HepG2 (cell line): ENCODE results near the gene LSS. TPM values are rescaled to one million over a fixed set of nuclear protein-coding genes. Genes with fewer than 3 reads are reported as not detected.

Experiments used
- ATAC-seq: fragments of 200-7000 bp; cut with Tn5 transposase; 3 replicates; pipeline ENCODE4 v1.9.1; 2020; ENCODE audit warnings: mild to moderate bottlenecking, moderate library complexity
- BruUV-seq: library from RNA; stranded (reverse); fragments of 400-500 nt; replicated peaks from 2 replicates; lab custom pipeline; 2021; lab: Mats Ljungman, UMichigan
- CTCF ChIA-PET: fragments of 300-600 bp; formaldehyde crosslinking; extraction: SDS; loops from one replicate; lab custom pipeline; 2021; ENCODE audit warnings: low total read pairs, inconsistent platforms, low intra/inter-chr PET ratio; lab: Yijun Ruan, JAX
- POLR2A ChIA-PET: fragments of 350-600 bp; sonication (Branson Sonifier 250); formaldehyde crosslinking; loops from one replicate; lab custom pipeline; 2020; ENCODE audit warnings: antibody characterized with exemption, inconsistent platforms; lab: Yijun Ruan, JAX
- DNase-seq: peaks from one replicate; pipeline ENCODE4 v3.0.0-alpha.2; 2015; ENCODE audit warnings: low spot score
- FAIRE-seq: peaks from 3 replicates; lab custom pipeline; 2011; peaks lifted over from hg19 to GRCh38; lab: Jason Lieb, UNC
- H2AFZ ChIP-seq: one replicate; pipeline ENCODE4 v1.6.1; 2011; ENCODE audit warnings: low read length, inconsistent platforms
- H3K27ac ChIP-seq: fragments of 300-600 bp; 3 replicates; pipeline ENCODE4 v1.8.0; 2011; ENCODE audit warnings: mixed run types, mild to moderate bottlenecking, mixed read lengths, low read length, inconsistent platforms; ENCODE audit not compliant: insufficient read depth; ENCODE audit errors: extremely low read length
- H3K27me3 ChIP-seq, 2 experiments: fragments of 200-600 bp in 1 of 2; 2 replicates in 1 of 2; 3 replicates in 1 of 2; pipeline versions ENCODE4 v1.6.0 to v1.8.0; 2011; ENCODE audit warnings: low read length in 2 of 2, mild to moderate bottlenecking in 2 of 2, moderate library complexity in 2 of 2, inconsistent platforms in 1 of 2; ENCODE audit not compliant: insufficient read depth in 2 of 2, control insufficient read depth in 1 of 2
- H3K36me3 ChIP-seq, 2 experiments: fragments of 200-600 bp in 1 of 2; replicated peaks in 1 of 2; 2 replicates in 1 of 2; 3 replicates in 1 of 2; pipeline versions ENCODE4 v1.5.1 to v1.8.0; 2011; ENCODE audit warnings: low read length in 2 of 2, inconsistent platforms in 1 of 2; ENCODE audit not compliant: insufficient read depth in 2 of 2, control insufficient read depth in 1 of 2
- H3K4me1 ChIP-seq: 2 replicates; pipeline ENCODE4 v1.5.1; 2012; ENCODE audit warnings: low read length, inconsistent platforms; ENCODE audit not compliant: insufficient read depth
- H3K4me2 ChIP-seq: 2 replicates; pipeline ENCODE4 v1.6.0; 2011; ENCODE audit warnings: low read depth, low read length, inconsistent platforms
- H3K4me3 ChIP-seq, 3 experiments: fragments of 200-600 bp in 1 of 3; sonication (generic), shearing (Covaris generic) in 1 of 3; replicated peaks in 1 of 3; 2 replicates each; pipeline ENCODE4 v1.5.1; 2011 to 2016; ENCODE audit warnings: low read length in 3 of 3, inconsistent platforms in 2 of 3, low read depth in 2 of 3, mild to moderate bottlenecking in 2 of 3, control low read depth in 1 of 3, mixed read lengths in 1 of 3; ENCODE audit not compliant: insufficient read depth in 1 of 3
- H3K79me2 ChIP-seq: one replicate; pipeline ENCODE4 v1.6.1; 2011; ENCODE audit warnings: low read length, inconsistent platforms; ENCODE audit not compliant: insufficient read depth
- H3K9ac ChIP-seq: 2 replicates; pipeline ENCODE4 v1.6.0; 2011; ENCODE audit warnings: mild to moderate bottlenecking, low read depth, low read length, inconsistent platforms; ENCODE audit not compliant: insufficient read depth
- H3K9me3 ChIP-seq: 2 replicates; pipeline ENCODE4 v1.5.1; 2012; ENCODE audit warnings: mild to moderate bottlenecking, low read length
- H4K20me1 ChIP-seq: 2 replicates; pipeline ENCODE4 v1.6.0; 2011; ENCODE audit warnings: inconsistent platforms, mild to moderate bottlenecking, low read length, moderate library complexity; ENCODE audit not compliant: insufficient read depth
- ATF7-NPFF ChIP-seq: sonication (generic); formaldehyde crosslinking; IDR thresholded peaks from 2 replicates; pipeline ENCODE4 v1.8.1; 2023; ENCODE audit warnings: mild to moderate bottlenecking, low read depth, missing genetic modification reagents, moderate library complexity
- HNRNPL ChIP-seq: fragments of 200-400 bp; formaldehyde crosslinking; IDR thresholded peaks from 2 replicates; pipeline ENCODE4 v1.6.1; 2017; ENCODE audit warnings: mild to moderate bottlenecking, low read depth, low read length
- HOXA7 ChIP-seq: sonication (generic); formaldehyde crosslinking; IDR thresholded peaks from 2 replicates; pipeline ENCODE4 v1.8.1; 2022; ENCODE audit warnings: mild to moderate bottlenecking, missing genetic modification reagents, moderate library complexity
- JUN ChIP-seq: sonication (generic); formaldehyde crosslinking; IDR thresholded peaks from 2 replicates; pipeline ENCODE4 v1.4.0; 2020; ENCODE audit warnings: mild to moderate bottlenecking, missing genetic modification reagents
- MAF1 ChIP-seq: sonication (generic); formaldehyde crosslinking; IDR thresholded peaks from 2 replicates; pipeline ENCODE4 v1.5.0; 2020; ENCODE audit warnings: missing genetic modification reagents, borderline replicate concordance
- REPIN1 ChIP-seq: sonication (generic); formaldehyde crosslinking; IDR thresholded peaks from 2 replicates; pipeline ENCODE4 v1.8.0; 2022; ENCODE audit warnings: missing genetic modification reagents, low read depth, mild to moderate bottlenecking, borderline replicate concordance
- ZBTB33 ChIP-seq: sonication (generic); formaldehyde crosslinking; IDR thresholded peaks from 2 replicates; pipeline ENCODE4 v1.4.0; 2020; ENCODE audit warnings: missing genetic modification reagents
- ZEB1 ChIP-seq: IDR thresholded peaks from 2 replicates; pipeline ENCODE4 v1.6.1; 2012; ENCODE audit warnings: mild to moderate bottlenecking, low read depth, inconsistent platforms; ENCODE audit not compliant: insufficient replicate concordance
- ZNF484 ChIP-seq: sonication (generic); formaldehyde crosslinking; IDR thresholded peaks from 2 replicates; pipeline ENCODE4 v1.5.1; 2020; ENCODE audit warnings: mild to moderate bottlenecking, low read depth, missing genetic modification reagents, borderline replicate concordance
- ZNF616 ChIP-seq: sonication (generic); formaldehyde crosslinking; IDR thresholded peaks from 2 replicates; pipeline ENCODE4 v1.5.0; 2020; ENCODE audit warnings: low read depth, mild to moderate bottlenecking, missing genetic modification reagents
- ZNF713 ChIP-seq: sonication (generic); formaldehyde crosslinking; IDR thresholded peaks from 2 replicates; pipeline ENCODE4 v1.4.0; 2020; ENCODE audit warnings: mild to moderate bottlenecking, missing genetic modification reagents
- ZSCAN12 ChIP-seq: sonication (generic); formaldehyde crosslinking; IDR thresholded peaks from 2 replicates; pipeline ENCODE4 v1.9.0; 2021; ENCODE audit warnings: mild to moderate bottlenecking, missing genetic modification reagents
- WGBS: methylation state at CpG from one replicate; pipeline ENCODE4 v1.1.6; 2017; ENCODE audit warnings: low lambda C conversion rate; 5-methylcytosine and 5-hydroxymethylcytosine counted together
- in situ Hi-C: cut with HindIII; loops from 2 replicates; pipeline ENCODE4 v1.10.0; 2017; ENCODE audit warnings: low pct_unique_long_range_greater_than_20kb; ENCODE audit not compliant: extremely low pct_ligation_motif_present
- intact Hi-C: fragments of 100-400 bp; cut with micrococcal nuclease; formaldehyde crosslinking; loops from one replicate; pipeline ENCODE4 v1.10.0; 2022; ENCODE audit not compliant: unreplicated experiment
- polyA plus RNA-seq, 8 experiments: library from polyadenylated mRNA; depleted of rRNA in 3 of 8; stranded (reverse) in 7 of 8; unstranded in 1 of 8; fragments of >200 nt; fragmentation: Illumina TruSeq in 4 of 8; extraction: Trizol in 4 of 8; gene quantifications; 2 replicates each; pipeline versions ENCODE4 v1.2.1 to v1.2.3, GENCODE V29; 2011 to 2016; ENCODE audit warnings: low read depth in 4 of 8, missing spikeins in 1 of 8, mixed read lengths in 1 of 8; ENCODE audit not compliant: insufficient read depth in 1 of 8
- total RNA-seq, 5 experiments: library from RNA; depleted of rRNA; stranded (reverse); fragments of >200 nt; fragmentation: Illumina TruSeq; extraction: Trizol; gene quantifications; 2 replicates each; pipeline ENCODE4 v1.2.3, GENCODE V29; 2016; ENCODE audit warnings: low read depth in 1 of 5

Gene LSS
- total and polyA plus RNA-seq, 2 of the 13 experiments (the other 11 are each of a cell fraction or from before 2014, with no cell fraction given) = 72.6 to 113 TPM

- TF ChIP-seq ZBTB33 (CRISPR knock-in tag) (no peak), HOXA7 (CRISPR knock-in tag) (no peak), ZNF713 (no peak), ZNF616 (no peak), ZNF484 (no peak), REPIN1 (no peak), HNRNPL (no peak)
These were observed 46.5 kb downstream of the LSS start (continued) for GRCh38 chr21:46181953-46182547.

- H3K79me2 ChIP-seq = no peaks in the 10 kb centered on the region
- intact Hi-C loops = no loop called here
- 0 out of 2 replicates have a peak, but pooled peaks cover 2% of the 10 kb centered on the region for H4K20me1 ChIP-seq
- H3K9ac ChIP-seq = no peak overlapping the region
- peaks cover 20% of the 10 kb centered on the region for H3K4me1 ChIP-seq
- no peak overlapping the region for H3K4me3 ChIP-seq
- TF ChIP-seq MAF1 = no peak
- TF ChIP-seq ZSCAN12 (CRISPR knock-in tag) = no peak
- no peak for TF ChIP-seq JUN (CRISPR knock-in tag)
- TF ChIP-seq ZEB1 = no peak
- TF ChIP-seq ATF7-NPFF (CRISPR knock-in tag) = no peak
- no peaks in the 10 kb centered on the region for H3K9me3 ChIP-seq
- ATAC-seq = peak; percentile 3; the same call in 1 of the 3 replicates
- DNase-seq = no peak
- ChIA-PET CTCF (no interaction called here), POLR2A (no interaction called here)
- no peak overlapping the region for H3K27ac ChIP-seq
- no peak for FAIRE-seq
- no peaks in the 10 kb centered on the region; a peak in 1 of 5 replicates for H3K27me3 ChIP-seq
- H2AFZ ChIP-seq = no peak overlapping the region
- in situ Hi-C loops = no loop called here
- no peaks in the 10 kb centered on the region for H3K36me3 ChIP-seq
- WGBS = no CpG with 5 or more reads among the region's 19 CpGs
- H3K4me2 ChIP-seq = no peak overlapping the region
- no TSS peak for BruUV-seq
These were observed 47.1 kb downstream of the LSS start for GRCh38 chr21:46181436-46181835.
